ENCODE data around the gene LIMS2. TPM values are rescaled to one million over a fixed set of nuclear protein-coding genes. Genes with fewer than 3 reads are reported as not detected.

The LIMS2 gene
- total RNA-seq, 3 donors from 2014 or later: 4.4 to 8.8 (median 5.2) TPM

GRCh38 chr2:127614246-127614645 lies 61.1 kb downstream of the LIMS2 start:
- ATAC-seq (no peak), DNase-seq (no peak)
- Mint-ChIP-seq H3K36me3 (ENCODE audit: insufficient read depth) (no peaks in the 10 kb centered on the region), H3K4me3 (no peak overlapping the region), H3K27me3 (ENCODE audit: low read depth) (peaks cover 7% of the 10 kb centered on the region), H3K9me3 (peaks cover 7% of the 10 kb centered on the region), H3K4me1 (ENCODE audit: low read depth) (peaks cover 11% of the 10 kb centered on the region)

GRCh38 chr2:127612111-127612822 lies 63.1 kb downstream of the LIMS2 start:
- H3K4me1 Mint-ChIP-seq (ENCODE audit: low read depth): peaks cover 11% of the 10 kb centered on the region
- H3K27me3 Mint-ChIP-seq (ENCODE audit: low read depth): peaks cover 2% of the 10 kb centered on the region
- no peak overlapping the region for H3K4me3 Mint-ChIP-seq
- peaks cover 7% of the 10 kb centered on the region for H3K9me3 Mint-ChIP-seq
- ATAC-seq (no peak), DNase-seq (no peak)
- H3K36me3 Mint-ChIP-seq (ENCODE audit: insufficient read depth): no peaks in the 10 kb centered on the region

- no peak overlapping the region for H3K4me3 Mint-ChIP-seq
- no peak for ATAC-seq
- no peak for DNase-seq
Observed at GRCh38 chr2:127611076-127611925, 64.0 kb downstream of the LIMS2 start.

GRCh38 chr2:127610561-127610960 lies 64.8 kb downstream of the LIMS2 start:
- DNase-seq (no peak), ATAC-seq (no peak)
- H3K9me3 Mint-ChIP-seq: peaks cover 7% of the 10 kb centered on the region
- no peaks in the 10 kb centered on the region for H3K4me1 Mint-ChIP-seq (ENCODE audit: low read depth)
- H3K36me3 Mint-ChIP-seq (ENCODE audit: insufficient read depth): no peaks in the 10 kb centered on the region
- peaks cover 2% of the 10 kb centered on the region for H3K27me3 Mint-ChIP-seq (ENCODE audit: low read depth)
- H3K4me3 Mint-ChIP-seq: no peak overlapping the region

More at GRCh38 chr2:127611076-127611925, 64.0 kb downstream of the LIMS2 start:
- H3K36me3 Mint-ChIP-seq (ENCODE audit: insufficient read depth): no peaks in the 10 kb centered on the region
- H3K4me1 Mint-ChIP-seq (ENCODE audit: low read depth): peaks cover 7% of the 10 kb centered on the region
- H3K27me3 Mint-ChIP-seq (ENCODE audit: low read depth): peaks cover 2% of the 10 kb centered on the region
- peaks cover 7% of the 10 kb centered on the region for H3K9me3 Mint-ChIP-seq

- Mint-ChIP-seq H3K27me3 (ENCODE audit: low read depth) (peaks cover 2% of the 10 kb centered on the region), H3K36me3 (ENCODE audit: insufficient read depth) (no peaks in the 10 kb centered on the region), H3K4me3 (no peak overlapping the region), H3K4me1 (ENCODE audit: low read depth) (no peaks in the 10 kb centered on the region), H3K9me3 (peaks cover 7% of the 10 kb centered on the region)
- DNase-seq (no peak), ATAC-seq (no peak)
Observed at GRCh38 chr2:127609818-127610217, 65.5 kb downstream of the LIMS2 start.

GRCh38 chr2:127609031-127609751 lies 66.1 kb downstream of the LIMS2 start:
- ATAC-seq (no peak), DNase-seq (no peak)
- Mint-ChIP-seq H3K4me1 (ENCODE audit: low read depth) (peaks cover 1% of the 10 kb centered on the region), H3K9me3 (peaks cover 7% of the 10 kb centered on the region), H3K36me3 (ENCODE audit: insufficient read depth) (no peaks in the 10 kb centered on the region), H3K27me3 (ENCODE audit: low read depth) (peaks cover 2% of the 10 kb centered on the region), H3K4me3 (no peak overlapping the region)

GRCh38 chr2:127608061-127609030 lies 67.0 kb downstream of the LIMS2 start:
- Mint-ChIP-seq H3K27me3 (ENCODE audit: low read depth) (peaks cover 2% of the 10 kb centered on the region), H3K4me1 (ENCODE audit: low read depth) (peaks cover 1% of the 10 kb centered on the region), H3K4me3 (no peak overlapping the region), H3K9me3 (peaks cover 6% of the 10 kb centered on the region), H3K36me3 (ENCODE audit: insufficient read depth) (no peaks in the 10 kb centered on the region)
- DNase-seq (no peak), ATAC-seq (no peak)

GRCh38 chr2:127607399-127607908 lies 67.9 kb downstream of the LIMS2 start:
- peaks cover 7% of the 10 kb centered on the region for H3K9me3 Mint-ChIP-seq
- H3K36me3 Mint-ChIP-seq (ENCODE audit: insufficient read depth): no peaks in the 10 kb centered on the region
- H3K4me1 Mint-ChIP-seq (ENCODE audit: low read depth): peaks cover 1% of the 10 kb centered on the region
- DNase-seq (no peak), ATAC-seq (no peak)
- H3K4me3 Mint-ChIP-seq: no peak overlapping the region
- peaks cover 2% of the 10 kb centered on the region for H3K27me3 Mint-ChIP-seq (ENCODE audit: low read depth)

GRCh38 chr2:127606625-127607398 lies 68.5 kb downstream of the LIMS2 start:
- ATAC-seq: no peak
- Mint-ChIP-seq H3K4me1 (ENCODE audit: low read depth) (peaks cover 1% of the 10 kb centered on the region), H3K27me3 (ENCODE audit: low read depth) (peaks cover 2% of the 10 kb centered on the region), H3K36me3 (ENCODE audit: insufficient read depth) (no peaks in the 10 kb centered on the region), H3K9me3 (peaks cover 10% of the 10 kb centered on the region), H3K4me3 (no peak overlapping the region)
- no peak for DNase-seq

GRCh38 chr2:127605691-127606263 lies 69.6 kb downstream of the LIMS2 start:
- Mint-ChIP-seq H3K36me3 (ENCODE audit: insufficient read depth) (no peaks in the 10 kb centered on the region), H3K9me3 (peaks cover 10% of the 10 kb centered on the region), H3K4me1 (ENCODE audit: low read depth) (peaks cover 1% of the 10 kb centered on the region), H3K4me3 (no peak overlapping the region), H3K27me3 (ENCODE audit: low read depth) (peaks cover 2% of the 10 kb centered on the region)
- ATAC-seq (no peak), DNase-seq (no peak)

GRCh38 chr2:127604986-127605385 lies 70.3 kb downstream of the LIMS2 start:
- no peaks in the 10 kb centered on the region for H3K36me3 Mint-ChIP-seq (ENCODE audit: insufficient read depth)
- H3K27me3 Mint-ChIP-seq (ENCODE audit: low read depth): peaks cover 2% of the 10 kb centered on the region
- no peak for ATAC-seq
- H3K4me3 Mint-ChIP-seq: no peak overlapping the region
- peaks cover 1% of the 10 kb centered on the region for H3K4me1 Mint-ChIP-seq (ENCODE audit: low read depth)
- no peak for DNase-seq
- peaks cover 10% of the 10 kb centered on the region for H3K9me3 Mint-ChIP-seq

GRCh38 chr2:127599211-127599610 lies 76.1 kb downstream of the LIMS2 start:
- ATAC-seq (no peak), DNase-seq (no peak)
- H3K27me3 Mint-ChIP-seq (ENCODE audit: low read depth): peaks cover 2% of the 10 kb centered on the region

More at GRCh38 chr2:127599211-127599610, 76.1 kb downstream of the LIMS2 start:
- H3K4me3 Mint-ChIP-seq: no peak overlapping the region
- H3K9me3 Mint-ChIP-seq: peaks cover 15% of the 10 kb centered on the region
- H3K36me3 Mint-ChIP-seq (ENCODE audit: insufficient read depth): no peaks in the 10 kb centered on the region
- peaks cover 2% of the 10 kb centered on the region for H3K4me1 Mint-ChIP-seq (ENCODE audit: low read depth)

Data from activated T-cell treated with anti-CD3 and anti-CD28 coated beads, Interleukin-2, amount 50 U/mL, for 4 hours (primary cell).